BJ (cell line): ENCODE data around the gene SYNPO2. TPM values are rescaled to one million over a fixed set of nuclear protein-coding genes. Genes with fewer than 3 reads are reported as not detected.
"Not testable (repeated sequence)": the region's sequence is repeated elsewhere in the genome, so short reads cannot be mapped to it uniquely, and the experiment has no call there.

ENCODE experiments used
- CTCF ChIA-PET: fragments of 350-600 bp; formaldehyde crosslinking; extraction: SDS; loops from one replicate; lab custom pipeline; 2021; ENCODE audit warnings: antibody characterized with exemption, inconsistent platforms; lab: Yijun Ruan, JAX
- POLR2A ChIA-PET: fragments of 300-600 bp; sonication (Branson Sonifier 250); formaldehyde crosslinking; extraction: SDS; loops from one replicate; lab custom pipeline; 2021; ENCODE audit warnings: antibody characterized with exemption; lab: Charles Lee
- DNase-seq: peaks from one replicate; pipeline ENCODE4 v3.0.0-alpha.2; 2011; ENCODE audit warnings: low read depth
- H3K27me3 ChIP-seq: 2 replicates; pipeline ENCODE4 v1.6.0; 2011; ENCODE audit warnings: low read length; ENCODE audit not compliant: control insufficient read depth, insufficient read depth
- H3K36me3 ChIP-seq: 2 replicates; pipeline ENCODE4 v1.5.1; 2011; ENCODE audit warnings: low read length; ENCODE audit not compliant: control insufficient read depth, insufficient read depth
- H3K4me3 ChIP-seq: 2 replicates; pipeline ENCODE4 v1.5.1; 2011; ENCODE audit warnings: low read depth, mild to moderate bottlenecking, control low read depth, low read length
- CTCF ChIP-seq: IDR thresholded peaks from 2 replicates; pipeline ENCODE4 v1.5.1; 2011; ENCODE audit warnings: low read depth, mild to moderate bottlenecking, control low read depth, inconsistent platforms, low read length, moderate library complexity; ENCODE audit not compliant: insufficient read depth
- polyA plus RNA-seq: library from polyadenylated mRNA; depleted of rRNA; stranded (reverse); fragments of >200 nt; gene quantifications from 2 replicates; pipeline ENCODE4 v1.2.3, GENCODE V29; 2011

Gene SYNPO2
- polyA plus RNA-seq, 1 experiment = 39.9 TPM

- Histone ChIP-seq H3K36me3 (no peaks in the 10 kb centered on the region), H3K27me3 (no peaks in the 10 kb centered on the region), H3K4me3 (no peak overlapping the region)
- TF ChIP-seq CTCF = no peak
- ChIA-PET CTCF (no interaction called here), POLR2A (interaction anchor here (0.6 kb wide), 1 partner anchor 94 kb away, joined by 4 read pairs; no protein-coding TSS in a partner anchor)
- no peak for DNase-seq
These were observed 120.1 kb downstream of the SYNPO2 start for GRCh38 chr4:119008761-119009160.

- H3K36me3 ChIP-seq, DNase-seq, H3K27me3 ChIP-seq, CTCF ChIA-PET, H3K4me3 ChIP-seq, POLR2A ChIA-PET: not testable (repeated sequence)
These were observed 121.6 kb downstream of the SYNPO2 start for GRCh38 chr4:119010221-119010620.

- CTCF ChIA-PET = no interaction called here
These were observed 122.4 kb downstream of the SYNPO2 start for GRCh38 chr4:119010909-119011606.

GRCh38 chr4:119011607-119011988 lies 122.9 kb downstream of the SYNPO2 start:
- CTCF ChIA-PET = interaction anchor here (1.1 kb wide), 1 partner anchor 8 kb away, joined by 4 read pairs; no protein-coding TSS in a partner anchor

More at GRCh38 chr4:119010909-119011606, 122.4 kb downstream of the SYNPO2 start:
- Histone ChIP-seq H3K4me3 (no peak overlapping the region), H3K27me3 (no peaks in the 10 kb centered on the region), H3K36me3 (no peaks in the 10 kb centered on the region)
- DNase-seq = no peak
- POLR2A ChIA-PET = interaction anchor here (0.6 to 1.0 kb wide), 5 partner anchors 15 to 201 kb away, joined by 3 to 17 read pairs (median 8); no protein-coding TSS in a partner anchor
- TF ChIP-seq CTCF = no peak

GRCh38 chr4:119014658-119015057 lies 126.0 kb downstream of the SYNPO2 start:
- CTCF ChIA-PET = no interaction called here
- no peaks in the 10 kb centered on the region for H3K36me3 ChIP-seq
- H3K4me3 ChIP-seq = no peak overlapping the region
- POLR2A ChIA-PET = interaction anchor here (0.9 kb wide), 1 partner anchor 11 kb away, joined by 3 read pairs; no protein-coding TSS in a partner anchor
- TF ChIP-seq CTCF = no peak
- no peak for DNase-seq
- no peaks in the 10 kb centered on the region for H3K27me3 ChIP-seq

More at GRCh38 chr4:119011607-119011988, 122.9 kb downstream of the SYNPO2 start:
- H3K36me3 ChIP-seq = no peaks in the 10 kb centered on the region
- no peak overlapping the region for H3K4me3 ChIP-seq
- no peak for DNase-seq
- no peaks in the 10 kb centered on the region for H3K27me3 ChIP-seq
- POLR2A ChIA-PET = interaction anchor here (0.6 to 1.0 kb wide), 5 partner anchors 14 to 200 kb away, joined by 3 to 17 read pairs (median 8); no protein-coding TSS in a partner anchor
- TF ChIP-seq CTCF = no peak
